ENCODE measurements around the gene OTUD7B.

The OTUD7B gene

DNA sequence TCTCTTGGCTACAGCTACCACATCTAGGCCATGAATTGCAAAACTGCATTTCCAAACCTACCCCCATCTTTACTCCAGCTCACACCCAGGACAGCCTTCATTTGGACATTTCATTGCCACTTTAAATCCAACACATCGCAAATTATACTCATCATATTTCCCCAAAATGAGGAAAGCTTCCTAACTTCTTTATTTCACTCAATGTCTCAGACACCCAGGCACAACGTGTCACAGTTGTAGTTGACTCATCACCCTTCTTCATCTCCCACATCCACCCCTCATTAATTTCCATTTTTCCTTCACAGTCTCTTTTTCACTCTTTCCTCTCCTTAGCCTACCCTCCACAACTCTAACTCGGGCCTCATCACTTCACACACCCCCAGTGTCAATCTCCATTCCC lies 6.7 kb downstream of the OTUD7B start:
- TF ChIP-seq, protein P1, sequence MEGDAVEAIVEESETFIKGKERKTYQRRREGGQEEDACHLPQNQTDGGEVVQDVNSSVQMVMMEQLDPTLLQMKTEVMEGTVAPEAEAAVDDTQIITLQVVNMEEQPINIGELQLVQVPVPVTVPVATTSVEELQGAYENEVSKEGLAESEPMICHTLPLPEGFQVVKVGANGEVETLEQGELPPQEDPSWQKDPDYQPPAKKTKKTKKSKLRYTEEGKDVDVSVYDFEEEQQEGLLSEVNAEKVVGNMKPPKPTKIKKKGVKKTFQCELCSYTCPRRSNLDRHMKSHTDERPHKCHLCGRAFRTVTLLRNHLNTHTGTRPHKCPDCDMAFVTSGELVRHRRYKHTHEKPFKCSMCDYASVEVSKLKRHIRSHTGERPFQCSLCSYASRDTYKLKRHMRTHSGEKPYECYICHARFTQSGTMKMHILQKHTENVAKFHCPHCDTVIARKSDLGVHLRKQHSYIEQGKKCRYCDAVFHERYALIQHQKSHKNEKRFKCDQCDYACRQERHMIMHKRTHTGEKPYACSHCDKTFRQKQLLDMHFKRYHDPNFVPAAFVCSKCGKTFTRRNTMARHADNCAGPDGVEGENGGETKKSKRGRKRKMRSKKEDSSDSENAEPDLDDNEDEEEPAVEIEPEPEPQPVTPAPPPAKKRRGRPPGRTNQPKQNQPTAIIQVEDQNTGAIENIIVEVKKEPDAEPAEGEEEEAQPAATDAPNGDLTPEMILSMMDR (IDR thresholded peaks at IDR 0.05; ENCODE audit: insufficient read depth, missing control alignments): no peak
- DNase-seq (ENCODE audit: insufficient read length, low spot score): no peak
- FAIRE-seq: no peak

DNA sequence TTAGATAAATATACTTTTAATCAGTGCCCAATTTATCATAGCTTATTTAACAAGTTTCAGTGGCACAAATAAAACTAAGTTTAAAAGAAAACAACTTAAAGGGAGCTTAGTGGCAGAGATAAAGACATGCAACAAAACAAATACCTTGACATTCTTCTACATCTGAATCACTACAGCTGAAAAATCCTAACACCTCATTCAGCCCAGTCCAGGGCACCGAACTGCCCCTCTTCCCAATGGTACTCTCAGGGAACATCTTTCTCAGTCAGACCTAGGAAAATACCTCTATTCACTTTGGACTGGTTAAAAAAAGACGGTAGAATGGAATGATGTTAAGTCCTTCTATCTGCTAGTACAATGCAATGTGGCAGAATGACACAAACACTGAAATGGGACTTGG lies 8.3 kb downstream of the OTUD7B start:
- no peak for DNase-seq (ENCODE audit: insufficient read length, low spot score)
- TF ChIP-seq, protein P1 (IDR thresholded peaks at IDR 0.05; ENCODE audit: insufficient read depth, missing control alignments): no peak
- FAIRE-seq: no peak

DNA sequence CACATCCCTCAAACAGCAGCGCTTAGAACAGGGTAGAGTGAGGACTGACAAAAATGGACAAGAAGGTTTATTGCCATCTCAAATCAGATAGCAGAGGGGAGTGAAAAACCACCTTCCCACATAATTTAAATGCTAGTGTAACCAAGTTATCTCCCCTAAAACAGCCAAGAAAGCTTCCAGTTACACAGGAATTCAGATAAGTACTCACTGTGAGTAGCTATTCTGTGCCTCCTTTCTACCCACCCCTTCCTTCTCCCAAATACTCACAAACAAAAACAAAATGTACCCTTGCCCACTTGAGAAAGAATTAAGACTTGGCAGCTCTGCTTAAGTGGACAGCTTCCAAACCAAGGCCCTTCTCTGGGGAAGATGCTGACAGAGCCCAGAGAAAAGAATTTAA lies 9.1 kb downstream of the OTUD7B start:
- FAIRE-seq (no peak), DNase-seq (ENCODE audit: insufficient read length, low spot score) (no peak)
- TF ChIP-seq, protein P1 (IDR thresholded peaks at IDR 0.05; ENCODE audit: insufficient read depth, missing control alignments): no peak

DNA sequence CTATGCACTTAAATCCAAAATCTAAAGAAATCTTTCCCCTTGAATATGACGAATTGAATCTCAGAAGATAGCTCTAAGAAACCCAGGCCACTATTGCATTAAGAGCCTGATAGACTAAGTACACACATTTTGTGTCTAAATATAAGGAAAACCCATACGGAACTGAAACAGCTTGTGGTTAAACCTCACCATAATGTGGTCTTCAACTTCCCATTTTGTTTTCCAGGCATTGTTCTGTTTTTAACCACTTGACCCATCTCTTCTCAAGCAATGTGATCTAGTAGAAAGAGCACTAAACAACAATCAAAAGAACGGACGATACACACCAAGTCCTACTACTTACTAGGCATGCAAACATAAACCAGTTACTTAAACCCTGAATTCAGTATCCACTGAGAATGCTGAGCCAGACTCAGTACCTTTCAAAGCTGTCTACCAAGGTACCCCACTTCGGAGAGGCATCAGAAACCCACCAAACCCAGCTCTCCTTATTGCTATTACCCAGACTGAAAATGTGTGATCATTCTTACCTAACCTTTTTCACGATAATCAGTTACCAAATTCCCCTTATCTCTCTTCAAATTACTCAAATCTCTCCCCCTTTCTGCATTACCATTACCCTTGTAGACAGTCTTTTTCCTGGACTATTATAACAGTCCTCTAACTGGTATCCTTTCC lies 12.8 kb downstream of the OTUD7B start:
- DNase-seq (ENCODE audit: insufficient read length, low spot score) (no peak), FAIRE-seq (no peak)
- TF ChIP-seq, protein P1 (IDR thresholded peaks at IDR 0.05; ENCODE audit: insufficient read depth, missing control alignments): no peak

DNA sequence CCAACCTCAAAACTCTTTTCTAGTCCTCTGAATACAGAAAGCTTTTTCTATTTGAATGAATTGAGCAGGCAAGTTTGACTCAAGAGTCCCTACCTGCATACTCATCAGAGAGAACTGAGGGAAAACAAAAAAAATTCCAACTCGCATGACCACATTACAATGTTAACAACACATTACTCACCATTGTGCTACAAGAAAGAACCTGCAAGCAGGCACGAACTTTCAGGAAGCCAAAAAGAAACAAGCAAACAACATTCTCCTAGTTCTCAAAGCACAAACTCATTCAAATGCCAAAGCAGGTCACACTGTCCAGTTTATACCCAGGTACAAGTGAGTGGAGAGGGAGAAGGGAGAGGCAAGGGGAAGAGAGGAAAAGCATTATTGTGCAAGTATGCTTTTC lies 14.6 kb downstream of the OTUD7B start:
- DNase-seq (ENCODE audit: insufficient read length, low spot score) (no peak), FAIRE-seq (no peak)
- TF ChIP-seq, protein P1 (IDR thresholded peaks at IDR 0.05; ENCODE audit: insufficient read depth, missing control alignments): no peak

DNA sequence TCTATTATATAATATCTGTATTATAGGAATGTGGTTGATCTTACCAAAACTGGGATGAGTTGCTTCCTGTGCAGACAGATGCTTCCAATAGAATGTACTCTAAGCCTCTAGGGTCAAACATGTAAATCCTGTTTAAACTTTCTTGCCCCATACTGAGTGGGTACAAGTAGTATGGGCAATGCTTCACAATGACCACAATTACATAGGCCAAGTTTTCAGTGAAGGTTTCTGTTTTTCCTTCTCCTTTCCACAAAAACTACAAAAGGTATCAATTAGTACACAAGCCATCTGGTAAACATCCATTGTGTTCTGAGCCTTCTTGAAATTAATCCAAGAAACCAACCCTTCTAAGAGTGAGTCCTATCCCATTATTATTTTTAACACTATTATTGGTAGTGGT lies 16.8 kb downstream of the OTUD7B start:
- FAIRE-seq (no peak), DNase-seq (ENCODE audit: insufficient read length, low spot score) (no peak)
- TF ChIP-seq, protein P1 (IDR thresholded peaks at IDR 0.05; ENCODE audit: insufficient read depth, missing control alignments): no peak

DNA sequence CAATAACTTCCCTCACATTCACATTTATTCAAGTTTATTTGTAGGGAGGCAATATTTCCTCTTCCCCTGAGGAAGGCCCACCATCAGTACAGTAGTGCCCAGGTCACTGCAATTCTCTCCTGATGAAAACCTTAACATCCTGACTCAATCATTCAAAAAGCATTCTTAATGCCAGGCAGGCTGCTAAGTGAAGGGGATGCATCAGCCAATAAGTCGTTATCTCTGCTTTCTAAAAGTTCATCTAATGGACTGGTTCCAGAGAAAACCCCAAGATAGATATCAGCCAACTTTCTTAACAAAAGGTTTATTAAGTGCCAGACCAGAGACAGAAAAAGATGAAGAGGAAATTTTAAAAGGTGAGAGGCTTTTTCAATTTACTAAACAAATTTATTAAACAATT lies 17.3 kb downstream of the OTUD7B start:
- FAIRE-seq (no peak), DNase-seq (ENCODE audit: insufficient read length, low spot score) (no peak)
- TF ChIP-seq, protein P1 (IDR thresholded peaks at IDR 0.05; ENCODE audit: insufficient read depth, missing control alignments): no peak
